Astrocyte of the cerebellum (primary cell): ENCODE measurements around the gene SHROOM4.

Source experiments
- DNase-seq: peaks from one replicate; pipeline ENCODE4 v3.0.0-alpha.2; 2011; ENCODE audit warnings: low read depth
- H3K4me3 ChIP-seq: 2 replicates; pipeline ENCODE4 v1.5.1; 2011; ENCODE audit warnings: mild to moderate bottlenecking, low read depth, low read length, moderate library complexity
- CTCF ChIP-seq: IDR thresholded peaks from 2 replicates; pipeline ENCODE4 v1.5.1; 2012; ENCODE audit warnings: low read length, low read depth, moderate library complexity, mild to moderate bottlenecking; ENCODE audit errors: missing control alignments
- in situ Hi-C: cut with HindIII; loops from 2 replicates; pipeline ENCODE4 v1.10.0; 2017; ENCODE audit warnings: low sequenced_read_pairs

The SHROOM4 gene

DNA sequence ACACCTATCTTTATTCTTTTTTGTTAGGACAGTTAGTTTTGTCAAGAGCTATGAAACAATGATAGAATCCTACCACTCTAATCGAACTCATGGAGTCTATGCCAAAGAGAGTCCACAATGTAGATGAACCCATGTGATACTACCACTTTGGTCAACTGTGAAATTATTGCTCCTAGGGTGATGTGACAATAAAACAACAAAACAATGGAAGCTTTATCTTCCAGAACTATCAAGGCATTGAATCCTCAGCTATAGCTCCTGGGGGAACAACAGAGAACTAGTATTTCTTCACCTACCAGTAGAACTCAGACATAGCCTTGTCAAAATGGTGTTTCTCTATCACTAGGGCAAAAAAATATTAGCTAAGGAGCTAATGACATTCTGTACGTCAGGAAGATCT lies 62.9 kb downstream of the SHROOM4 start:
- in situ Hi-C loops, result no loop called here
- no peak for DNase-seq
- no peak for TF ChIP-seq CTCF
- H3K4me3 ChIP-seq, result no peak overlapping the region

- TF ChIP-seq CTCF, result peak; percentile 72
- no peak overlapping the region for H3K4me3 ChIP-seq
- in situ Hi-C loops, result loop anchor here (5.0 kb wide), 1 partner anchor 55 kb away; no protein-coding TSS in a partner anchor
- no peak for DNase-seq
These were observed 66.5 kb downstream of the SHROOM4 start for GRCh38 chrX:50747471-50747900.

GRCh38 chrX:50736656-50737055 lies 77.3 kb downstream of the SHROOM4 start:
- in situ Hi-C loops, result no loop called here
- no peak for TF ChIP-seq CTCF
- no peak overlapping the region for H3K4me3 ChIP-seq
- no peak for DNase-seq

DNA sequence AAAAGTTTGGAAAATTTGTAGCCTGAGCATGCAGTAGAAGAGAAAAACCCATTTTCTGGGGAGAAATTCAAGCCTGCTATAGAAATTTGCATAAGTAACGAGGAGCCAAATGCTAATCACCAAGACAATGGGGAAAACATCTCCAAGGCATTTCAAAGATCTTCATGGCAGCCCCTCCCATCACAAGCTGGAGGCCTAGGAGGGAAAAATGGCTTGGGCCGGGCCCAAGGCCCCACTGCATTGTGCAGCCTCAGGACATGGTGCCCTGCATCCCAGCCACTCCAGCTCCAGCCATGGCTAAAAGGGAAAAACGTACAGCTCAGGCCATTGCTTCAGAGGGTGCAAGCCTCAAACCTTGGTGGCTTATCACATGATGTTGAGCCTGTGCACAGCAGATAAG lies 87.7 kb downstream of the SHROOM4 start:
- no peak for TF ChIP-seq CTCF
- in situ Hi-C loops, result no loop called here
- DNase-seq, result no peak

DNA sequence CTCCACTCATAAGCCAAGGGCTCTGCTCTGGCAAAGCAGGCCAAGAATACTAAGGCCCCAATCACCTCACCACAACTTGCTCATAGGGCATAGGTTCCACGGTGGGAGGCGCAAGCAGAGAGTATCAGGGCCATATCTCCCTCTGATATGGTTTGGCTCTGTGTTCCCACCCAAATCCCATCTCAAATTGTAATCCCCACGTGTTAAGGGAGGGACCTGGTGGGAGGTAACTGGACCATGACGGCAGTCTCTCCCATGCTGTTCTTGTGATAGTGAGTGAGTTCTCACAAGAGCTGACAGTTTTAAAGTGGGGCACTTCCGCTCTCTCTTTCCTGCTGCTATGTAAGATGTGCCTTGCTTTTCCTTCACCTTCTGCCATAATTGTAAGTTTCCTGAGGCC lies 88.7 kb downstream of the SHROOM4 start:
- DNase-seq, result no peak
- no peak overlapping the region for H3K4me3 ChIP-seq
- in situ Hi-C loops, result no loop called here
- TF ChIP-seq CTCF, result no peak

More for the DNA sequence above, 87.7 kb downstream of the SHROOM4 start:
- no peak overlapping the region for H3K4me3 ChIP-seq

DNA sequence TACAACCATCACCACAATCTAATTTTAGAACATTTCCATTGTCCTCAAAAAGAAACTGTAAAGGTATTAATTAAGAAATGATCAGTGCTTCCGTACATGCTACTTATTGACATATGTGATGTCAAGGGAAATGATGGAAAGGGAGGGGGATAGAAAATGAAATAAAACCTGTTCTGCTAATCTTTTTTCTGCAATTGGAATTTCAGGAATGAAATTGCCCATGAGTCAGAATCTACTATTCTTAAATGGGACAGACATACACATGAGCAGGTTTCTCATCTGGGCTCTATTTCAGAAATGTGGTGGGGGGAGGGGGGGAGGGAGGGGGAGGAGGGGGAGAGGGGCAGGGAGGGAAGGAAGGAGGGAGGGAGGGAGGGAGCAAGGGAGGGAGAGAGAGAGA lies 91.0 kb downstream of the SHROOM4 start:
- H3K4me3 ChIP-seq, result no peak overlapping the region
- TF ChIP-seq CTCF, result no peak
- no peak for DNase-seq
- in situ Hi-C loops, result no loop called here
